HG03378 (cell line): ENCODE data around the gene RXFP1.
A peak's percentile ranks its signal among the peaks of the same experiment; 100 is the strongest.
"Not testable (repeated sequence)": the region's sequence is repeated elsewhere in the genome, so short reads cannot be mapped to it uniquely, and the experiment has no call there.

ENCODE experiments used
- ATAC-seq: cut with Tn5 transposase; IDR thresholded peaks from one replicate; pipeline ENCODE4 v1.9.1; 2021; ENCODE audit warnings: mild to moderate bottlenecking, moderate library complexity; ENCODE audit not compliant: unreplicated experiment

RXFP1 gene

GRCh38 chr4:158606969-158607368 is 85.3 kb downstream of the RXFP1 start:
- ATAC-seq, result no peak

- no peak for ATAC-seq
Observed at GRCh38 chr4:158609116-158609515, 87.4 kb downstream of the RXFP1 start.

GRCh38 chr4:158610790-158611189 is 89.1 kb downstream of the RXFP1 start:
- peak; percentile 96 for ATAC-seq

- no peak for ATAC-seq
Observed at GRCh38 chr4:158613046-158613445, 91.4 kb downstream of the RXFP1 start.

- ATAC-seq, result no peak
Observed at GRCh38 chr4:158617956-158618355, 96.3 kb downstream of the RXFP1 start.

GRCh38 chr4:158621729-158622128 is 100.0 kb downstream of the RXFP1 start:
- no peak for ATAC-seq

GRCh38 chr4:158622251-158622650 is 100.6 kb downstream of the RXFP1 start:
- no peak for ATAC-seq

- ATAC-seq, result peak; percentile 96
Observed at GRCh38 chr4:158624889-158625478, 103.3 kb downstream of the RXFP1 start.

- ATAC-seq, result no peak
Observed at GRCh38 chr4:158625544-158625943, 103.9 kb downstream of the RXFP1 start.

GRCh38 chr4:158630893-158631292 is 109.2 kb downstream of the RXFP1 start:
- no peak for ATAC-seq

- ATAC-seq, result no peak
Observed at GRCh38 chr4:158636619-158637018, 114.9 kb downstream of the RXFP1 start.

- ATAC-seq, result no peak
Observed at GRCh38 chr4:158644356-158644755, 122.7 kb downstream of the RXFP1 start.

GRCh38 chr4:158644760-158645159 is 123.1 kb downstream of the RXFP1 start:
- no peak for ATAC-seq

GRCh38 chr4:158649111-158649680 is 127.5 kb downstream of the RXFP1 start:
- ATAC-seq, result no peak

GRCh38 chr4:158652920-158653319 is 131.2 kb downstream of the RXFP1 start:
- no peak for ATAC-seq

- ATAC-seq, result no peak
Observed at GRCh38 chr4:158656439-158656838, 134.8 kb downstream of the RXFP1 start.

GRCh38 chr4:158657291-158657690 is 135.6 kb downstream of the RXFP1 start:
- ATAC-seq, result no peak

GRCh38 chr4:158663255-158663654 is 141.6 kb downstream of the RXFP1 start:
- not testable (repeated sequence) for ATAC-seq

GRCh38 chr4:158663707-158664625 is 142.3 kb downstream of the RXFP1 start:
- ATAC-seq, result not testable (repeated sequence)

GRCh38 chr4:158664806-158665205 is 143.1 kb downstream of the RXFP1 start:
- ATAC-seq, result no peak

- ATAC-seq, result no peak
Observed at GRCh38 chr4:158666892-158667291, 145.2 kb downstream of the RXFP1 start.

GRCh38 chr4:158667651-158668198 is 146.0 kb downstream of the RXFP1 start:
- no peak for ATAC-seq
